Germinal center (tissue), 1 donor: Measurements from ENCODE around the gene TFPI.
"Not testable (repeated sequence)": the region's sequence is repeated elsewhere in the genome, so short reads cannot be mapped to it uniquely, and the experiment has no call there.

Source experiments
- DNase-seq: peaks from one replicate; pipeline ENCODE4 v3.0.0; 2012; ENCODE audit warnings: mixed read lengths, low spot score

The TFPI gene

GRCh38 chr2:187552828-187553681 is 1.2 kb downstream of the TFPI start:
- no peak for DNase-seq

GRCh38 chr2:187552381-187552780 is 1.9 kb downstream of the TFPI start:
- DNase-seq = no peak

- DNase-seq = no peak
Measured at GRCh38 chr2:187550857-187551256, 3.4 kb downstream of the TFPI start.

- no peak for DNase-seq
Measured at GRCh38 chr2:187549951-187550555, 4.2 kb downstream of the TFPI start.

- DNase-seq = no peak
Measured at GRCh38 chr2:187549193-187549592, 5.0 kb downstream of the TFPI start.

GRCh38 chr2:187548656-187549055 is 5.6 kb downstream of the TFPI start:
- DNase-seq = no peak

- no peak for DNase-seq
Measured at GRCh38 chr2:187547353-187547979, 6.8 kb downstream of the TFPI start.

- no peak for DNase-seq
Measured at GRCh38 chr2:187546762-187547333, 7.4 kb downstream of the TFPI start.

GRCh38 chr2:187545238-187545751 is 8.9 kb downstream of the TFPI start:
- DNase-seq = no peak

GRCh38 chr2:187544371-187545080 is 9.7 kb downstream of the TFPI start:
- no peak for DNase-seq

- no peak for DNase-seq
Measured at GRCh38 chr2:187543488-187543887, 10.7 kb downstream of the TFPI start.

- no peak for DNase-seq
Measured at GRCh38 chr2:187542123-187542522, 12.1 kb downstream of the TFPI start.

GRCh38 chr2:187541086-187542085 is 12.8 kb downstream of the TFPI start:
- no peak for DNase-seq

GRCh38 chr2:187538222-187538621 is 16.0 kb downstream of the TFPI start:
- DNase-seq = not testable (repeated sequence)

- not testable (repeated sequence) for DNase-seq
Measured at GRCh38 chr2:187535381-187535780, 18.9 kb downstream of the TFPI start.

GRCh38 chr2:187532333-187533120 is 21.7 kb downstream of the TFPI start:
- no peak for DNase-seq

GRCh38 chr2:187529977-187530721 is 24.1 kb downstream of the TFPI start:
- no peak for DNase-seq

GRCh38 chr2:187529248-187529976 is 24.8 kb downstream of the TFPI start:
- no peak for DNase-seq
